AML-193 (cell line): ENCODE results near the gene ACSF2.
"Not testable (repeated sequence)": the region's sequence is repeated elsewhere in the genome, so short reads cannot be mapped to it uniquely, and the experiment has no call there.

ENCODE experiments used
- DNase-seq, 2 experiments: peaks; one replicate each; lab custom pipeline; 2025; lab: John Stamatoyannopoulos, UW

ACSF2 gene, protein sequence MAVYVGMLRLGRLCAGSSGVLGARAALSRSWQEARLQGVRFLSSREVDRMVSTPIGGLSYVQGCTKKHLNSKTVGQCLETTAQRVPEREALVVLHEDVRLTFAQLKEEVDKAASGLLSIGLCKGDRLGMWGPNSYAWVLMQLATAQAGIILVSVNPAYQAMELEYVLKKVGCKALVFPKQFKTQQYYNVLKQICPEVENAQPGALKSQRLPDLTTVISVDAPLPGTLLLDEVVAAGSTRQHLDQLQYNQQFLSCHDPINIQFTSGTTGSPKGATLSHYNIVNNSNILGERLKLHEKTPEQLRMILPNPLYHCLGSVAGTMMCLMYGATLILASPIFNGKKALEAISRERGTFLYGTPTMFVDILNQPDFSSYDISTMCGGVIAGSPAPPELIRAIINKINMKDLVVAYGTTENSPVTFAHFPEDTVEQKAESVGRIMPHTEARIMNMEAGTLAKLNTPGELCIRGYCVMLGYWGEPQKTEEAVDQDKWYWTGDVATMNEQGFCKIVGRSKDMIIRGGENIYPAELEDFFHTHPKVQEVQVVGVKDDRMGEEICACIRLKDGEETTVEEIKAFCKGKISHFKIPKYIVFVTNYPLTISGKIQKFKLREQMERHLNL

DNA sequence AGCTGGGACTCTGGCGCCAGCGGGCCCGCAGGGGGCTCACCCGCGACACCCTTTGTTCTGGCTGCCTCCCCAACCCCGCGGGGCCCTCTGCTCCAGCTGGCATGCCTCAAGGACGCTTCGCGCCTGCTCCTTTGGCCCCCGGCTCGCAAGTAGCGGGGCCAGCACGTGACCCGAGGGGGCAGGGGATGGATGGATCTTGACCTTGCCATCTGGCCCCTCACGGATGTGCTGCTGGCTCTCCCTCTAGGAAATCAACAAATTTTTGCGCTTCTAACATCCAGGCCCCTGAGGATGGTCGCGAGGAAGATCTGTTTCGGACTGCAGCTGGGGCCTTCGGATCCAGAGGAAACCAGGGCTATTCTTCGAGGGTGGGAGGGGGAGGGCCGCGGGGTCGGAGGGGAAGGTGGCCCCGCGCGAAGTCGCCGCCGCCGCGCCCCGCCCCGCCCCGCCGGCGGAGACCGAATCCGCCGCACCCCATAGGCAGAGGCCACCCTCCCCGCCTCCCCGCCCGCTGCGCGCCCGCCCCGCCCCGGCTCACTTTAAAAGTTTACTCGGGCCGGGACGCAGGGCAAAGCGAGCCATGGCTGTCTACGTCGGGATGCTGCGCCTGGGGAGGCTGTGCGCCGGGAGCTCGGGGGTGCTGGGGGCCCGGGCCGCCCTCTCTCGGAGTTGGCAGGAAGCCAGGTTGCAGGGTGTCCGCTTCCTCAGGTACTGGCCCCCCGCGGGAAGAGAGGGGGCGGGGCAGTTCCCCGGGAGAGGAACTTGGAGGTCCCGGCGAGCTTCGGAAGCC is at the start of gene ACSF2:
ACSF2 (plus strand) TSS at position 537 of the 790 bp plus-strand sequence; CDS start at position 581, 44 bp downstream.
- DNase-seq: peak; percentile 43 to 61

DNA sequence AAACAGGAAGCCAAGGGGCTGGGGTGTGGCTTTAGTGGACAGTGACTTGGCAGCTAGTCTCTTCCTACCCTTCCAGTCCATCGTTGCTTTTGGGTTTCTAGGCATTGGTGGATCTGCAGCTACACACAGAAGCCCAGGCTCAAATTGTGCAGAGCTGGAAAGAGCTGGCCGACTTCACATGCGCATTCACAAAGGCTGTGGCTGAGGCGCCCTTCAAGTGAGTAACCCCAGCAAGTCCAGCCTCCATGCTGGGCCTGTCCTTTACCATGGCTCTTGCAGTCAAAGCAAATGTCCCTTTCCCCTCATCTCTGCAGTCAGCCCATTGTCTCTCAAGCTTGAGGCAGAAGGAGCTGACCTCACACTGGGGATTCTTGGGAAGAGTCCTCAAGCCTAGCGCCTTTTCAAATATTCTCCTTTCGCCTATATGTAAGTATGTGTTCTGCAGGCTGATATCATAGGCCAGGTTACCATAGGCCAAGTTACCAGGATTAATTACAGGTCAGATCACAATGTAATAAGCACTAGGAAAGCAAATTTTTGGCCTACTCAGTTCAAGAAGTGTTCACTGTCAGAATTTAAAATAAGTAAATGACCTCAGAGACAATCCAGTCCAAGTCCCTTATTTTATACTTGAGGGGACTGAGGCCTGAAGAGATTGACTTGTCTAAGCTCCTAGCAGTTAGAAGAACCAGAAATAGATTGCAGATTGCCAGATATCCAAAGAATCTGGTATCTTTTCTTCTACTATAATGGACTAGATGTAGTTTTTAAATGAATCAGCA is 46.5 kb upstream of the ACSF2 start:
- no peak for DNase-seq

DNA sequence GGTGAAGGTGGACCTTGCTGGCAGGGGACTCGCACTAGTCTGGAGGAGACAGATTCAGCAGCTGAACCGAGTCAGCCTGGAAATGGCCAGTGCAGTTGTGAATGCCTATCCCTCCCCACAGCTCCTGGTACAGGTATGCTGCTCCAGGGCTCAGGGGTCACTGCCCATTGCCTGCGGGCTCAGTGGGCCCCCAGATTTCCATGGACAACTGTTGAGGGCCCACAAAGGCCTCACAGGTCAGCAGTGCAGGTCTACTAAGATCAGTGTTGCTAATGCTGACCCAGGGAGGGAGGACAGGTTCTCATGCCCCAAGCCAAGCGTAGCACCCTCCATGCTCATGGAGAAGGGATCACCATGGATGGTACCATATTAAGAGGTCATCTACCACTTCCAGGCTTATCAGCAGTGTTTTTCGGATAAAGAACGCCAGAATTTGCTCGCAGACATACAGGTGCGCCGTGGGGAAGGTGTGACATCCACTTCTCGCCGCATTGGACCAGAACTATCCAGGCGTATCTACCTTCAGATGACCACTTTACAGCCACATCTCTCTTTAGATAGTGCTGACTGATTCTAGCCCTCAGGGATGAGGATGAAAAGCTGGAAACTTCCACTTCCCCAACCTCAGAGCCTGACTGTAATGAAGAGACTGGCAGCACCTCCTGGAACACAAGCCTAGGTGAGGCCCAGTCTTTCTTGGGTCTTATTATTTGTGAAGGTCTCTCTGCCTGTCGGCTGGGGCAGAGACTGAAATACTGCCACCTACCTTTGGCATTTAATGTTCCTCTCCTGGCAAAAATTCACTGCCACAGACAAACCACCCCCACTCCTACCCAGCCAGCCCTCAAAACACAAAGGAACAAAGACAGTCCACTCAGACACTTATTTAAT is 45.4 kb upstream of the ACSF2 start:
- DNase-seq: no peak

DNA sequence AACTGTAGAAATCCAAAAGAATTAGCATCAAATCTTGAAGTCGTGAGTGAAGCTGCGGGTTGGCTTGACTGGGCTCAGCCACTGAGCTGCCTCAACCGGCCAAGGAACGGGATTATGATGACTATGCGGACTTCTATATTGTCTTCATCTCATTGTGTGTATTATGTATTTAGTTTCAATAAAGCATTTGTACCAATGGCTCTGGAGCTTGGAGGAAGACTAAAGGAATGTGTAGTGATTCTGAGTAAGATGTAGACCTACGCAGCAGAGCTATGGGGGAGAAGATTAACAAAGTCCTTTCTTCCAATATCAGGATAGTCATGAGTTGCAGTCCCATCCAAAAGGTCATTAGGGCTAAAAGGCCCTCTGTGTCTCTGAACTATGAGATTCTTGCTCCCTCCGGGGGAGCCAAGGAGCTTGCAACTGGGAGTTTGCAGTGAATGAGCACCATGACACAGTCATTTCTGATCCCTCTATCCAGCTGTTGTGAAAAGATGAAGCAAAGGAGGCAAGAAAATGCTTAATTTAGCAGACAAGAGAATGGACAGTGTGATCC is 44.7 kb upstream of the ACSF2 start:
- no peak for DNase-seq

DNA sequence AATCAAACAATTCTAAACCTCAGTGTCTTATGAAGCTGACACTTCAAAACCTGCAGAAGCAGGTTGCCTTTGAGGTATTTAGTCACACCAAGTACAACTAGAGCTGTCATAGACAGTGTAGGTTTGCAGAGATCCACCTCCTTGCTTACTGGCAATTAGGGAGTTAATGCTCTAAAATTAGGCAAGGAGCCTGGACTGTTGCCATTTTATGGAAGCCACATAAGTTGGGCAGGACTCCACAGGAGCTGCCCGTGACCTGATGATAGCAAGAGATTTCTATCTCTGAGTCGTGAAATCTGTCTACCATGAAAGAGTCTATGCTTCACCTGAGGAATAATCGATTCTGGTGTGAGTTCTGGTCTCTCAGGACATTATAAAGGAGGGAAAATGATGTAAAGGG is 44.1 kb upstream of the ACSF2 start:
- no peak for DNase-seq

DNA sequence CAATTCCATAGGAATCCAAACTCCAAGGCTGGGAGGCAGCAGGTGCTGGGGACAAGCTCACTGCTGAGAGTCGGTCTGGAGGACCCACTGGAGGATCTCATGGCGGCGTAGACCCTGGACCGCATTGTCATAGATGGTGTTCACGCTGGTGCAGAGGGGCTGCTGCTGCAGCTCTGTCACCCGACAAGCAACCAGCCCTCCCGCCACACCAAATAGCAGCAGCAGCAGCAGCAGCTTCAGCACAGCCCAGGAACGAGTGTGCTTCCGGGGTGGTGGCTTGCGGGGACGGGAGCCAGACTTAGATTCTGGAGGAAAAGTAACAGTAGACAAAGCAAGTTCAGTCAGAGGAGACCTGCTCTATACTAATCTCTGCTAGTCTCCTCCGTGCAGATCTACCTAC is 43.1 kb upstream of the ACSF2 start:
- no peak for DNase-seq

DNA sequence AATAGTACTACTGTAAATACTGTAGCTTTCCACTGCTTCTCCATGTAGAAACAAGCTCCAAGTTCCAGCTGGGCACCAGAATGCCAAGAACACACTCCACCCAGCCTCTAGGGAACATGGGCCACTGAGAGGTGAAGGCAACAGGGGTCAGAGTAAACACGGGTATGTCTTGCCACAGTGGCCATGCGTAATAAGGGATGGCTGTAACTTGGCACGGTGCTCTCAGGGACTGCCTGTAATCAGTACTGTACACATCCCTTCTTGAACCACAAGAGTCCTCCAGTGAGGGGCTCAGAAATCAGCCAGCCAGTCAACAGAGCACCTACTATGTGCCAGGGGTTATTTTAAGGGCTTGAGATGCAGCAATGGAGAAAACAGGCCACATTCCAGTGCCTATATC is 39.5 kb upstream of the ACSF2 start:
- no peak for DNase-seq

DNA sequence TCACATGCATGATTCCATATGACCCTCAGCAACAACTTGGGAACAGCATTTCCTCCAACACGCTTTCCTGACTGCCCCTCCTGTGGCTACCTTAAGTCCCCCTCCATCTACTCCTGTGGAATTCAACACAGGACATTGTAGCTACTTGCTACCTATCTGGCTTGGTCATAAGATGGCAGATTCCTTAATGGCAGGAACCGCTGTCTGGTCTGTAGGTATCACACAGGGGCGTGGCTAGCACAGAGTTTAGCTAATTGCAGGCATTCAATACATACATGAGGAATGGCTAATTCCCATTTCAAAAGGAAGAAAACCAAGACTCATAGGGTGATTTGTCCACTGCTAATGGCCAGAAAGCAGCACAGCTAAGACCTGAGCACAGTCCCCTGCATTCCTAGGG is 37.3 kb upstream of the ACSF2 start:
- DNase-seq: no peak

DNA sequence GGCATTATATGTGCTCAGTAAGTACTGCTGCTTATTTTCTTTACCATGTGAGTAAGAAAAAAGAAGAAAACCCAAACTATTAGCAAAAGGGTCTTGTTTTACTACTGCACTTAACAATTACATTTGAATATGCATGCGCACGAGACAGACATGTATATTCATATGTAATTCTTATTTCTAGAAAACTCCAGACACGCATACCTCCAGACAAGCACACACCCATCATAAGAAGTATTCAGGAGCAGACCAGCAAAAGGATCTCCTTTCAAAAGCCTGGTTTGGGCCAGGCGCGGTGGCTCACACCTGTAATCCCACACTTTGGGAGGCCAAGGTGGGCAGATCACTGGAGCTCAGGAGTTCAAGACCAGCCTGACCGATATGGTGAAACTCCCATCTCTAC is 36.5 kb upstream of the ACSF2 start:
- DNase-seq: no peak

DNA sequence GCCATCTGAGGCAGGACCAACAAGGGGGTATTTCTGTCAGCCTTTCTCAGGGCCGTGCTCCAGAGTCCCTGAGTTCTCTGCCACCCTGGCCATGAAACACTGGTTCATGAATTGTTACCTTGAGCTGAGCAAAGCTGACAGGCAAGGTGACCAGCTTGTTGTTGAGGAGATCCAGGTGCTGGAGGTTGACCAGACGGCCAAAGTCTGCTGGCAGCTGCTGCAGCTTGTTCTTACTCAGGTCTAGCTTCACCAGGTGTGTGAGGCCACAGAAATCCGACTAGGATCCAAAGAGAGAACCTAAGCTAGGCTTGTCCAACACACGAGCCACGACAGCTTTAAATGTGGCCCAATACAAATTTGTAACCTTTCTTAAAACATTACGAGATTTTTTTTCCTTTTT is 33.4 kb upstream of the ACSF2 start:
- DNase-seq: no peak

DNA sequence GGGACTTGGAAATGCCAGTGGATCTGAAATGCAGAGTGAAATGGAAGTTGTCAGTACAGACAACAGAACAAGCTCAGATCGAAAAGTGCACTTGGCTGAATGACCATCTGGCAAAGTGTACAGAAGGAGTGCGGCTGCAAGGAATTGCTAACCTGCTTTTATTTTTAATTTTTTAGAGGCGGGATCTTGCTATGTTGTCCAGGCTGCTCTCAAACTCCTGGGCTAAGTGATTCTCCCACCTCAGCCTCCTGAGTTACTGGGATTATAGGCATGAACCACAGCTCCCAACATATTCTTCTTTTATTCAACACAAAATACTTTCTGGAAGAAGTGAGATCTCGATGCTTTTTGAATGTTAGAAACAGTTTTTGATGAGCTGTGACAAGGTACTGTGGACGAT is 32.3 kb upstream of the ACSF2 start:
- DNase-seq: no peak

DNA sequence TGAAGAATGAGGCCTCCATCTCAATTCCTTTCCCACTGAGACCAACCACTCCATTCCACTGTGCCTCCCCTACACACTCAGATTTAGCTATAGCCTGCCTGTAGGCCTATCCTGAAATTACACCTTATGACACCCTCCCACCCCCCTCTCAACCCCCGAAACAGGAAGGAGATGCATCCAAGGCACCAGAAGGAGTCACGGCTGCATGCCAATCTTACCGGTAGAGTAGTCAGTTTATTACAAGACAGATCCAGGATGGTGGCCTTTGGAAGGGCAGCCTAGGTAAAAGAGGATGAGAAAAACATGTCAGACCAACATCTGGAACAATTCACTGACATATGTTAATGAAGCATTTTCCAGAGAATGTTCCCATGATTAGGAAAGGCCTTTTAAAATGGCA is 31.3 kb upstream of the ACSF2 start:
- DNase-seq: no peak

DNA sequence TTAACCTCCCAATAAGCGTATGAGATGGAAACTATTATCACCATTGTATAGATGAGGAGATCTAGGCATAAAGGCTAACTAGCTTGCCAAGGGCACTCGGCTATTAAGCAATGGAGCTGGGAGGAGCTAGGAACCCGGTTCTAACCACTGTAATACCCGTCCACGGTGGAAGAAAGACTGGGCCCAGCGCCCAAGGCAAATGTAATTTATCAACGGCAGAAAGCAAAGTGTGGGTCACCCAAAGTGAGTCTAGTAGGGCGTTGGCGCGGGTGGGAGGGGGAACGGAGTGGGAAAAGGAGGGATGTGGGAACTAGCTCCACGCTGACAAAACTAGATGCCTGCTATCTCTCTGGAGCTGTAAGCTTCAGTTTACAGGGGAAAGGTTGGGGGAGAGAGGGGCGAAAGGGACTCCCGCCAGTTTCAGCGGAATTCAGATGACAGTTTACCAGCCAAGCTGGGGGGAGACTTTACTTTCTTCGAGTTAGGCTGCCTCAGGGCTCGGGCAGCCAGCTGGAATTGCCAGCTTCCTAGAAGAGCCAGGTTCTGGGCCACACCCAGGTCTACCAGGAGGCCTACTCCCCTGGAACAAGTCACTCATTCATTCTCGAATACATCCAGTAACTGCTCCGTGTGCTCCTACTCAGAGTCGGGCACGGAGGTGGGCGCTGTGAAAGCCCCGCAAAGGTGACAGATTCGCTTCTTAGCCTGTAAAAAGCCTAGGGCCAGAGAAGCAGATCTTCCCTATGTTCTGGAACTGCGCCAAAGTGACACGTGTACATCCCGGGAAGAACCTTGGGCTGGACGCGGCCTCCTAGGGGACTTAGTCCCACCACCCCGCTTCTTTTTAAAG is 29.5 kb upstream of the ACSF2 start:
- DNase-seq: peak; percentile 67 to 74

DNA sequence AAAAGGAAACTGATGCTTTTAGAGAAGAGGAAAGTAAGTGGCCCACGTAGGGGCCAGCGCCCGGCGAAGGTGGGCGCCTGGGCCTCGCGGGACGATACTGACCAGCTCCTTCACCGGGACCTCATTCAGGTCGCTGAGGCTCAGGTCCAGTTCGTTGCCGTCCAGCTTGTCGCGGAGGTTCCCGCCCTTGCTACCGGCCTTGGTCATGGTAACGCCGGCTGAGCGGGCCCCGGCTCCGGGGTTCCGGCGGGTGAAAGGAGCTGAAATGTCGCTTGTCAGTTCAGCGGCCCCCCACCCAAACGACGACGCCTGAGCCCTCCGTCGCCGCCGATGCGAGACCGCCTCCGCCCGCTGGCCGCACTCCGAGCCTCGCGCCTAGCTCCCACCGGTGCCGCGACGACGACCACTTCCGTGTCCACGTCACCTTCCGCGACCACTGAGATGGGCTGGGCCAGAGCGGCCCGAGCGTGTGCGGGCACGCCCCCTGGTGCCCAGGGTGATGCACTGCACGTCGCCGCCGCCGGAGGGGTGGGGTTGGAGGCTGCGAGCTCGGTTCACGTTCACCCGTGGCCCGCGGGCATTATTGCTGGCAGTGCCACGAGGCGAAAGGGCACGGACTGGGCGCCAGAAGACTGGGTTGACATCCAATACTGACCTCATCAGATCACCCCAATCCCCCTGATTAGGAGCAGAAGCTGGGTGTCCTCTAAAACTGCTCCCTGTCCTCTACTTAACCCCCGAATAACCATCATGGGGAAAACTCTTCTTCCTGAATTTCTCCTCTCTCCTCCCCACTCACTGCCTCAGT is 28.7 kb upstream of the ACSF2 start, which contains the start of gene LRRC59:
LRRC59 (minus strand) TSS at position 413 of the 808 bp plus-strand sequence; CDS start at position 207, 206 bp downstream.
- DNase-seq: peak; percentile 84

DNA sequence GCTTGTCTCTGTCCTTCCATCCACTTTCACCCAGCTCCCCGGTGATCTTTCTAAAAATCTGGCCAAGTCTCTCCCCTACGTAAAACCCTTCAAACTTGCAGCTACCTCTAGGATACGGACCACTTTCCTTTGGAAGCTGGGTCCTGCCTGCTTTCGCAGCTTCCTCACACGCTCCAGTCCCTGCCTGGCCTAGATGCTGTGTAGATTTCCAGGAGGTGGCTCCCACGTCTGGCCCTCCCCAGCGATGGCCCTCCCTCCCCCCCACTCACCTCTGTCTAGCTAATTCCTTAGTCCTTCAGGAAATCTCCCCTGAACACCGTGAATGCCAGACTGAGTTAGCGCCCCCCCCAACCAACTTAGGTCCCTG is 28.1 kb upstream of the ACSF2 start:
- no peak for DNase-seq

DNA sequence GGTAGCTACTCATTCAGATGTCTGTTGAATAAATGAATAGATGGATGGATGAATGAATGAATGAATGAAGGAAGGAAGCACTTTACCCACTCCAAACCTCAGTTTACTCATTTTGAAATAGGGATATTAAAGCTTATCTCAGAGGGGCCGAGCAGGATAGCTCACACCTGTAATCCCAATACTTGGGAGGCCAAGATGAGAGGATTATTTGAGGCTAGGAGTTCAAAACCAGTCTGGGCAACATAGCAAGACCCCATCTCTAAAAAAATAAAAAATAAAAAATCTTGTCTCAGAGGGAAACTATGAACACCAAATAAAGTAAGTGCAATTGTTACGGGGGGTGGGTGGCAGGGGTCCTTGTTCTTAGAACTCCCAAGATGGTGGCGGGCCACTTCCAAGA is 27.3 kb upstream of the ACSF2 start:
- not testable (repeated sequence) for DNase-seq

DNA sequence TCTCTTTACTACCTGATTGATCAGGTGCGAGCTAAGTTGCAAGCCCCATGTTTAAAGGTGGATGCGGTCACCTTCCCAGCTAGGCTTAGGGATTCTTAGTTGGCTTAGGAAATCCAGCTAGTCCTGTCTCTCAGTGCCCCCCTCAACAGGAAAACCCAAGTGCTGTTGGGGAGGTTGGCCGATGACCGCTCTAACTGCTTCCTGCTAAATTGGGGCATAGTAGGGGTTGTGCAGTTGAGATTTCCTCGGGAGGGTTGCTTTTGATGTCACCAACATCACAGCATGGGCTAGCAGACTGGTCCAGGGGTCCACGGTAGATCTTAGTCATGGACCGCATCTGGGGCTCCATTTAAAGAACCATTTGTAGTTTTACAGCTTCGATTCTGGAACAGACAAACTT is 26.4 kb upstream of the ACSF2 start:
- DNase-seq: not testable (repeated sequence)

DNA sequence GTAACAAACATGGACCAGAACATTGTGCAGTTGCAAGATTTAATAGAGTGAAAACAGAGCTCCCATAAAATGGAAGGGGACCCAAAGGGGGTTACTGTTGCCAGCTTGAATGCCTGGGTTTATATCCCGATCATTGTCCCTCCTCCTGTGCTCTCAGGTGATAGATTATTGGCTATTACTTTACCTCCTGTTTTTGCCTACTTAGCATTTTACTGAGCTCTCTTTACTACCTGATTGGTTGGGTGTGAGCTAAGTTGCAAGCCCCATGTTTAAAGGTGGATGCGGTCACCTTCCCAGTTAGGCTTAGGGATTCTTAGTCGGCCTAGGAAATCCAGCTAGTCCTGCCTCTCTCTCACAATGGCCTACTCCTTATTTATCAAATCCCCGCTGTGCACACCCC is 20.7 kb upstream of the ACSF2 start:
- DNase-seq: not testable (repeated sequence)

DNA sequence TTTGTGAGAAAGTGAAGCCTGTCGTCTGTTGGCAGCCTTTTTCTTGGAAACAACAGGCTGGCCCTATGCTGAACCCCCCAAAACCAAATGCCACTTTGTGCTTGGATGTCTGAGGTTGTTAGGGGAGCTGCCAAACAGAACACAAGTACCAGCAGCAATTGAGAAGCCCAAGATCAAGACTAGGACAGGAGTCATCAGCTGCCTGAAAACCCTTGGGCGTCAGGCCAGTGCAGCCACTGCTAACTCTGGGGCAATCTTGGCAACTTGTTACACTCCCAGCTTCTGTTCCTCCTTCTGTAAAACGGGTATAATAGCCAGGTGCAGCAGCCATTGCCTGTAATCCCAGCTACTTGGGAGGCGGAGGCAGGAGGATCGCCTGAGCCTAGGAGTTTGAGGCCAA is 19.4 kb upstream of the ACSF2 start:
- DNase-seq: no peak
